Kidney epithelial cell (primary cell): ENCODE data around the gene PATJ. TPM values are rescaled to one million over a fixed set of nuclear protein-coding genes. Genes with fewer than 3 reads are reported as not detected.
"Not testable (repeated sequence)": the region's sequence is repeated elsewhere in the genome, so short reads cannot be mapped to it uniquely, and the experiment has no call there.

Source experiments
- DNase-seq: peaks from one replicate; pipeline ENCODE4 v3.0.0-alpha.2; 2010; ENCODE audit warnings: low read depth
- H3K27me3 ChIP-seq: 2 replicates; pipeline ENCODE4 v1.6.0; 2011; ENCODE audit warnings: low read length; ENCODE audit not compliant: control insufficient read depth, insufficient read depth
- H3K36me3 ChIP-seq: 2 replicates; pipeline ENCODE4 v1.5.1; 2011; ENCODE audit warnings: low read length; ENCODE audit not compliant: control insufficient read depth, insufficient read depth
- H3K4me3 ChIP-seq: 2 replicates; pipeline ENCODE4 v1.5.1; 2011; ENCODE audit warnings: low read depth, mild to moderate bottlenecking, control low read depth, low read length
- CTCF ChIP-seq: IDR thresholded peaks from 2 replicates; pipeline ENCODE4 v1.5.1; 2011; ENCODE audit warnings: mild to moderate bottlenecking, moderate library complexity, low read length, control low read depth, inconsistent platforms; ENCODE audit not compliant: insufficient read depth, poor library complexity, severe bottlenecking
- total RNA-seq: library from RNA; depleted of rRNA; stranded (reverse); fragments of >200 nt; gene quantifications from 2 replicates; pipeline ENCODE4 v1.2.3, GENCODE V29; 2015

The PATJ gene
- 27.1 and 34.7 TPM in 2 replicates for total RNA-seq

- no peak for TF ChIP-seq CTCF
- DNase-seq = no peak
These were observed at the start of gene PATJ for GRCh38 chr1:61741711-61742619. PATJ (plus strand) TSS chr1:61742480; CDS start chr1:61762893, 20,413 bp downstream.

GRCh38 chr1:61699911-61700851 lies 42.1 kb upstream of the PATJ start:
- no peak for TF ChIP-seq CTCF
- Histone ChIP-seq H3K4me3 (no peak overlapping the region), H3K27me3 (no peaks in the 10 kb centered on the region), H3K36me3 (no peaks in the 10 kb centered on the region)
- DNase-seq = no peak

More at GRCh38 chr1:61741711-61742619, at the start of gene PATJ:
- no peaks in the 10 kb centered on the region for H3K36me3 ChIP-seq
- no peaks in the 10 kb centered on the region for H3K27me3 ChIP-seq
- peak within 1 kb of the TSS; percentile 57 for H3K4me3 ChIP-seq

GRCh38 chr1:61708953-61709907 lies 33.0 kb upstream of the PATJ start:
- TF ChIP-seq CTCF = no peak
- H3K36me3 ChIP-seq = no peaks in the 10 kb centered on the region
- H3K27me3 ChIP-seq = no peaks in the 10 kb centered on the region
- no peak for DNase-seq
- H3K4me3 ChIP-seq = no peak overlapping the region

GRCh38 chr1:61709908-61710289 lies 32.4 kb upstream of the PATJ start:
- Histone ChIP-seq H3K36me3 (no peaks in the 10 kb centered on the region), H3K4me3 (no peak overlapping the region), H3K27me3 (no peaks in the 10 kb centered on the region)
- TF ChIP-seq CTCF = no peak
- no peak for DNase-seq

- H3K4me3 ChIP-seq, H3K27me3 ChIP-seq, H3K36me3 ChIP-seq: not testable (repeated sequence)
- peak; percentile 10 for DNase-seq
These were observed 31.0 kb upstream of the PATJ start for GRCh38 chr1:61711257-61711656.
